ENCODE results near the gene SNAPC4.
"Not testable (repeated sequence)": the region's sequence is repeated elsewhere in the genome, so short reads cannot be mapped to it uniquely, and the experiment has no call there.

Gene SNAPC4

DNA sequence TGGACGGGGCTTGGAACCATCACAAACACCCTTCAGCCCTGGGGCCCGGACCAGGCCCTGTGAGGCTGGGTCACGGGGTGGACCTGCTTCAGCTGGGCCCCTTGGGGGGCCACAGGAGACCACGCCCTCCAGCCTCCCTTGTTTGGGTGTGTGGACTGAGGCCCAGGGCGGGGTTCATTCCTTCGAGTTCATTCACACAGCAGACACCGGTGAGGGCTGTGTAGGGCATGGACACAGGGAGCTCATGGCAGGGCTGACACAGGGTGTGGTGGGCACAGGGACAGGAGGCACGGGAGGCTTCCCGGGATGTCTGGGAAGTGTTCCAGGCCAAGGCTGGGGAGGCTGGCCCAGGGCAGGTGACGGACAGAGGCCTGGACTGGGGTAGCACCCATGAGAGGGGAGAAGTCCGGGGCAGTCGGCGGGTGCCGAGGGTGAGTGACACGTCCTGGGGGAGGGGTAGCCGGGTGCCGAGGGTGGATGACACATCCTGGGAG is 45.3 kb downstream of the SNAPC4 start:
- TF ChIP-seq, protein P1, sequence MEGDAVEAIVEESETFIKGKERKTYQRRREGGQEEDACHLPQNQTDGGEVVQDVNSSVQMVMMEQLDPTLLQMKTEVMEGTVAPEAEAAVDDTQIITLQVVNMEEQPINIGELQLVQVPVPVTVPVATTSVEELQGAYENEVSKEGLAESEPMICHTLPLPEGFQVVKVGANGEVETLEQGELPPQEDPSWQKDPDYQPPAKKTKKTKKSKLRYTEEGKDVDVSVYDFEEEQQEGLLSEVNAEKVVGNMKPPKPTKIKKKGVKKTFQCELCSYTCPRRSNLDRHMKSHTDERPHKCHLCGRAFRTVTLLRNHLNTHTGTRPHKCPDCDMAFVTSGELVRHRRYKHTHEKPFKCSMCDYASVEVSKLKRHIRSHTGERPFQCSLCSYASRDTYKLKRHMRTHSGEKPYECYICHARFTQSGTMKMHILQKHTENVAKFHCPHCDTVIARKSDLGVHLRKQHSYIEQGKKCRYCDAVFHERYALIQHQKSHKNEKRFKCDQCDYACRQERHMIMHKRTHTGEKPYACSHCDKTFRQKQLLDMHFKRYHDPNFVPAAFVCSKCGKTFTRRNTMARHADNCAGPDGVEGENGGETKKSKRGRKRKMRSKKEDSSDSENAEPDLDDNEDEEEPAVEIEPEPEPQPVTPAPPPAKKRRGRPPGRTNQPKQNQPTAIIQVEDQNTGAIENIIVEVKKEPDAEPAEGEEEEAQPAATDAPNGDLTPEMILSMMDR (IDR thresholded peaks at IDR 0.05; ENCODE audit: low read depth, low read length) = no peak
- no peak for DNase-seq (ENCODE audit: extremely low read depth, low read depth)

GRCh38 chr9:136353757-136354488 is 46.0 kb downstream of the SNAPC4 start:
- TF ChIP-seq, protein P1 (IDR thresholded peaks at IDR 0.05; ENCODE audit: low read depth, low read length) = no peak
- DNase-seq (ENCODE audit: extremely low read depth, low read depth) = no peak

GRCh38 chr9:136353088-136353487 is 46.9 kb downstream of the SNAPC4 start:
- TF ChIP-seq, protein P1 (IDR thresholded peaks at IDR 0.05; ENCODE audit: low read depth, low read length) = no peak
- DNase-seq (ENCODE audit: extremely low read depth, low read depth) = no peak

DNA sequence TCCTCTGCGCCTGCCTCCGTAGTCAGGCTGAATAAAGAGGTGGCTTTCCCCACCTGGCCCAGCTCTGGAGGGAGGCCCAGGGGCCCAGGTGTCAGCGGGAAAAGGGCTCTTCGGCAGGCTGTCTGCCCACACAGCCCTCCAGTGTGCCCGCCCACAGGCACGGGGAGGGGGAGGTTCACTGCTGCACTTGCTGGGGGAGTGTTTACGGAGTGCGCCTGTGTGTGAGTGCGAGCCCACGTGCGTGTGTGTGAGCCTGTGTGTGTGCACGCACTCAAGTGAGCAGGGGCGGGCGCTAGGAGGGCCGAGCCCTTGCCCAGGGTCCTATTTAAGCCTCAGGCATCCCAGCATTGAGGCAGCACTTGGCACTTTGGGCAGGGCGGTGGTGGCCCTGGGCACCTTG is 47.3 kb downstream of the SNAPC4 start:
- no peak for DNase-seq (ENCODE audit: extremely low read depth, low read depth)

GRCh38 chr9:136351868-136352267 is 48.1 kb downstream of the SNAPC4 start:
- DNase-seq (ENCODE audit: extremely low read depth, low read depth) = not testable (repeated sequence)

More for the DNA sequence above, 47.3 kb downstream of the SNAPC4 start:
- TF ChIP-seq, protein P1 (IDR thresholded peaks at IDR 0.05; ENCODE audit: low read depth, low read length) = no peak

DNA sequence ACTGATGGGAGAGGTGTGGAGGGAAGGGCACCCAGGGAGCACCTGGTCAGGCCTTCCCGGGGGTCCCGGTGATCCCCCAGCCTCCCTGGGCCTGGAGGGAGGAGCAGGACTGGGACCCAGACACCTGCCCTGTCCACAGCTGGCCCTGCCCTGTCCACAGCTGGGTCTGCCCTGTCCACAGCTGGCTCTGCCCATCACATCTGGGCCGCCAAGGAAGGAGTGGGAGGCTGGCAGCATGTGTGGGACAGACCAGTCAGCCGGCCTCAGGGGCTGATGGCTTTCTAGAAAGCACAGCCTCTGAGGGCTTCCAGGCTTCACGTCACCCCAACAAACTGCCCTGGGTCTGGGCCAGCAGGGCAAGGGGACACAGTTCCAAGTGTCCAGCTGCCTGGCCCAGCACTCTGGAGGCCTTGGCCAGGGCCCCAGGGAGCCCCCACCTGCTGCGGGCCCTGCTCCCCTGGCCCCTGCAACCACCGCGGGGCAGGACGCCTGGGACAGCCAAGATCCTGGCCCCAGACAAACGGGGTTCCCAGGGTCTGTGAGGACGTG is 48.6 kb downstream of the SNAPC4 start:
- no peak for DNase-seq (ENCODE audit: extremely low read depth, low read depth)
- TF ChIP-seq, protein P1 (IDR thresholded peaks at IDR 0.05; ENCODE audit: low read depth, low read length) = no peak

All from AG09319 (cell line).